Esophagus (tissue), 2 donors: ENCODE data around the gene SELENOO. TPM values are rescaled to one million over a fixed set of nuclear protein-coding genes. Genes with fewer than 3 reads are reported as not detected.

ENCODE experiments used
- H3K27ac ChIP-seq, 2 donors: one replicate each; pipeline ENCODE4 v1.5.1; 2013; ENCODE audit warnings: low read depth in 2 of 2, mild to moderate bottlenecking in 2 of 2, inconsistent platforms in 1 of 2, low read length in 1 of 2, moderate library complexity in 1 of 2
- H3K27me3 ChIP-seq, 2 donors: one replicate each; pipeline ENCODE4 v1.6.1; 2013; ENCODE audit warnings: low read length in 2 of 2, control low read depth in 1 of 2, mild to moderate bottlenecking in 1 of 2; ENCODE audit not compliant: insufficient read depth in 2 of 2, control insufficient read depth in 1 of 2
- H3K36me3 ChIP-seq, 2 donors: one replicate each; pipeline ENCODE4 v1.6.1; 2013; ENCODE audit warnings: low read length in 1 of 2; ENCODE audit not compliant: control insufficient read depth in 2 of 2, insufficient read depth in 2 of 2
- H3K4me1 ChIP-seq, 2 donors: one replicate each; pipeline ENCODE4 v1.6.1; 2013; ENCODE audit warnings: low read length in 1 of 2; ENCODE audit not compliant: control insufficient read depth in 2 of 2, insufficient read depth in 2 of 2
- H3K4me3 ChIP-seq, 2 donors: one replicate each; pipeline ENCODE4 v1.5.1; 2013; ENCODE audit warnings: low read length in 2 of 2, mild to moderate bottlenecking in 2 of 2, low read depth in 1 of 2, moderate library complexity in 1 of 2
- H3K9me3 ChIP-seq, 2 donors: one replicate each; pipeline ENCODE4 v1.6.1; 2013; ENCODE audit warnings: mild to moderate bottlenecking in 2 of 2, low read depth in 1 of 2, low read length in 1 of 2, moderate library complexity in 1 of 2; ENCODE audit not compliant: control insufficient read depth in 2 of 2, insufficient read depth in 1 of 2
- WGBS, 2 donors: extraction: QIAGEN DNeasy Blood & Tissue Kit; methylation state at CpG; one replicate each; pipeline ENCODE4 v1.1.7; 2013; 5-methylcytosine and 5-hydroxymethylcytosine counted together
- polyA plus RNA-seq, 2 donors: library from polyadenylated mRNA; stranded (reverse); fragments of 200-250 nt; gene quantifications; one replicate each; pipeline ENCODE4 v1.2.3, GENCODE V29; 2013
- donor health status: healthy with polysubstance abuse.
- donor health status: Bipolar disorder and iron deficiency.

The SELENOO gene
- polyA plus RNA-seq, 2 donors: 23.0 to 35.9 TPM

GRCh38 chr22:50207383-50208140 lies 6.8 kb downstream of the SELENOO start:
- WGBS, 2 donors: 63 to 65% methylated on average over 23 of the region's 23 CpGs
- Histone ChIP-seq H3K27me3 (no peaks in the 10 kb centered on the region), H3K9me3 (no peaks in the 10 kb centered on the region), H3K4me1 (peaks cover 0 to 2% of the 10 kb centered on the region in 2 donors), H3K36me3 (peaks cover 0 to 43% of the 10 kb centered on the region in 2 donors), H3K4me3 (no peak overlapping the region), H3K27ac (no peak overlapping the region)

GRCh38 chr22:50208430-50208938 lies 7.7 kb downstream of the SELENOO start:
- peaks cover 0 to 2% of the 10 kb centered on the region in 2 donors for H3K4me1 ChIP-seq
- no peaks in the 10 kb centered on the region for H3K27me3 ChIP-seq
- H3K27ac ChIP-seq: no peak overlapping the region
- peaks cover 0 to 45% of the 10 kb centered on the region in 2 donors for H3K36me3 ChIP-seq
- WGBS, 2 donors: 83 to 84% methylated on average over 22 of the region's 22 CpGs
- H3K4me3 ChIP-seq: no peak overlapping the region
- no peaks in the 10 kb centered on the region for H3K9me3 ChIP-seq

GRCh38 chr22:50208939-50209892 lies 8.4 kb downstream of the SELENOO start:
- no peak overlapping the region for H3K27ac ChIP-seq
- peaks cover 0 to 44% of the 10 kb centered on the region in 2 donors for H3K36me3 ChIP-seq
- peaks cover 0 to 2% of the 10 kb centered on the region in 2 donors for H3K4me1 ChIP-seq
- 76 to 77% methylated on average over 30 to 31 of the region's 31 CpGs for WGBS, 2 donors
- no peak overlapping the region for H3K4me3 ChIP-seq
- no peaks in the 10 kb centered on the region for H3K27me3 ChIP-seq
- no peaks in the 10 kb centered on the region for H3K9me3 ChIP-seq

GRCh38 chr22:50209893-50210292 lies 9.1 kb downstream of the SELENOO start:
- no peaks in the 10 kb centered on the region for H3K9me3 ChIP-seq
- peaks cover 0 to 46% of the 10 kb centered on the region in 2 donors for H3K36me3 ChIP-seq
- 58 to 61% methylated on average over 20 of the region's 20 CpGs for WGBS, 2 donors
- H3K27me3 ChIP-seq: no peaks in the 10 kb centered on the region
- no peak overlapping the region for H3K27ac ChIP-seq
- H3K4me1 ChIP-seq: peaks cover 0 to 2% of the 10 kb centered on the region in 2 donors
- H3K4me3 ChIP-seq: no peak overlapping the region

GRCh38 chr22:50210378-50211139 lies 9.7 kb downstream of the SELENOO start:
- Histone ChIP-seq H3K9me3 (no peaks in the 10 kb centered on the region), H3K4me1 (peaks cover 0 to 5% of the 10 kb centered on the region in 2 donors), H3K27ac (no peak overlapping the region), H3K36me3 (peaks cover 0 to 52% of the 10 kb centered on the region in 2 donors), H3K27me3 (no peaks in the 10 kb centered on the region), H3K4me3 (no peak overlapping the region)
- 85% methylated on average over 31 to 32 of the region's 32 CpGs for WGBS, 2 donors

GRCh38 chr22:50211147-50211546 lies 10.3 kb downstream of the SELENOO start:
- Histone ChIP-seq H3K4me1 (peaks cover 0 to 3% of the 10 kb centered on the region in 2 donors), H3K9me3 (no peaks in the 10 kb centered on the region), H3K36me3 (peaks cover 0 to 54% of the 10 kb centered on the region in 2 donors), H3K27me3 (no peaks in the 10 kb centered on the region), H3K27ac (no peak overlapping the region), H3K4me3 (no peak overlapping the region)
- 77 to 85% methylated on average over 14 of the region's 14 CpGs for WGBS, 2 donors

- peaks cover 9 to 63% of the 10 kb centered on the region in 2 donors for H3K36me3 ChIP-seq
Measured at GRCh38 chr22:50213263-50213662, 12.5 kb downstream of the SELENOO start.

GRCh38 chr22:50215297-50216054 lies 14.7 kb downstream of the SELENOO start:
- WGBS, 2 donors: 65 to 76% methylated on average over 13 to 17 of the region's 17 CpGs
- H3K27me3 ChIP-seq: no peaks in the 10 kb centered on the region
- H3K9me3 ChIP-seq: no peaks in the 10 kb centered on the region
- no peak overlapping the region for H3K4me3 ChIP-seq
- H3K27ac ChIP-seq: no peak overlapping the region
- peaks cover 4 to 9% of the 10 kb centered on the region in 2 donors for H3K4me1 ChIP-seq
- H3K36me3 ChIP-seq: peaks cover 9 to 70% of the 10 kb centered on the region in 2 donors

More at GRCh38 chr22:50213263-50213662, 12.5 kb downstream of the SELENOO start:
- no peaks in the 10 kb centered on the region for H3K27me3 ChIP-seq
- 90 to 91% methylated on average over 9 of the region's 9 CpGs for WGBS, 2 donors
- no peak overlapping the region for H3K27ac ChIP-seq
- no peaks in the 10 kb centered on the region for H3K9me3 ChIP-seq
- no peak overlapping the region for H3K4me3 ChIP-seq
- H3K4me1 ChIP-seq: peaks cover 0 to 4% of the 10 kb centered on the region in 2 donors
